GM19099 (cell line): Measurements from ENCODE around the gene UBE2R2.

ENCODE experiments used
- POLR2A ChIP-seq: IDR thresholded peaks from 3 replicates; pipeline ENCODE4 v1.6.1; 2011; ENCODE audit warnings: low read depth; ENCODE audit not compliant: insufficient read length; ENCODE audit errors: extremely low read depth

UBE2R2 gene, protein sequence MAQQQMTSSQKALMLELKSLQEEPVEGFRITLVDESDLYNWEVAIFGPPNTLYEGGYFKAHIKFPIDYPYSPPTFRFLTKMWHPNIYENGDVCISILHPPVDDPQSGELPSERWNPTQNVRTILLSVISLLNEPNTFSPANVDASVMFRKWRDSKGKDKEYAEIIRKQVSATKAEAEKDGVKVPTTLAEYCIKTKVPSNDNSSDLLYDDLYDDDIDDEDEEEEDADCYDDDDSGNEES

GRCh38 chr9:33816327-33817252 lies at the start of gene UBE2R2:
Gene UBE2R2, plus strand, starts transcription at chr9:33817160. Its CDS starts 598 bp downstream, at chr9:33817758.
- TF ChIP-seq POLR2A: peak; percentile 83

- TF ChIP-seq POLR2A: no peak
Observed at GRCh38 chr9:33776578-33776977, 40.4 kb upstream of the UBE2R2 start.

DNA sequence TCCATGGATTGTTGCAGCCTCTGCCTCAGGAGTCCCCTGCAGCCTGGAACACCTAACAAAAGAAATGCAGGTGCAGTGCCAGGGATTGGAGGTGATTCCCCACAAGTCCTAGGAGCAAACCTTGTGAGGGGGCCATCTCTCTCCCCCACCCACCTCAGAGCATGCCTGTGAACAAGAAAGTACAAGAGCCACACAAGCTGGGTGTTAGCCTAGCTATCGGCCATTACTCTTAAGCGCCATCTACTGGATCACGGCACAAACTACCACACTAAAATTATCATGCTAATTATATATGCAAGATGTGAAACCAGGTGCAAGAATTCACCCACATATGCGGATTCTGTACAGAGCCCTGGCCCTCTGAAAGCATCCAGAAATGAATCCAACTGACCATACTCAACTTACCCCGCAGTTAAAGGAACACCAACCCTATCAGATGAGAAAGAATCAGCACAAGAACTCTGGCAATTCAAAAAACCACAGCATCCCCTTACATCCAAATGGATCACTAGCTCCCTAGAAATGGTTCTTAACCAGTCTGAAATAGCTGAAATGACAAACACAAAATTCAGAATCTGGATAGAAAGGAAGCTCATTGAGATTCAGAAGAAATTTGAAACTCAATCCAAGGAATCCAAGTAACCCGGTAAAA lies 38.1 kb upstream of the UBE2R2 start:
- TF ChIP-seq POLR2A: no peak

DNA sequence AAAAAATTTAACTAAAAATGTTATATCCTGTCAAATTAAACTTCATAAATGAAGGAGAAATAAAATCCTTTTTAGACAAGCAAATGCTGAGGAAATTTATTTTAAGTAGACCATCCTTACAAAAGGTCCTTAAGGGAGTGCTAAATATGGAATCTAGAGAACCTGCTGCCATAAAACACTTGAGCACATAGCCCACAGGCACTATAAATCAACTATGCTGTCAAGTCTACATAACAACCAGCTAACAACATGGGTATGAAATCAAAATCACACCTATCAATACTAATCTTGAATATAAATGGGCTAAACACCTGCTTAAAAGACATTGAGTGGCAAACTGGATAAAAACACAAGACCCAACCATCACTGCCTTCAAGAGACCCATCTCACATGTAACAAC lies 36.7 kb upstream of the UBE2R2 start:
- TF ChIP-seq POLR2A: no peak

DNA sequence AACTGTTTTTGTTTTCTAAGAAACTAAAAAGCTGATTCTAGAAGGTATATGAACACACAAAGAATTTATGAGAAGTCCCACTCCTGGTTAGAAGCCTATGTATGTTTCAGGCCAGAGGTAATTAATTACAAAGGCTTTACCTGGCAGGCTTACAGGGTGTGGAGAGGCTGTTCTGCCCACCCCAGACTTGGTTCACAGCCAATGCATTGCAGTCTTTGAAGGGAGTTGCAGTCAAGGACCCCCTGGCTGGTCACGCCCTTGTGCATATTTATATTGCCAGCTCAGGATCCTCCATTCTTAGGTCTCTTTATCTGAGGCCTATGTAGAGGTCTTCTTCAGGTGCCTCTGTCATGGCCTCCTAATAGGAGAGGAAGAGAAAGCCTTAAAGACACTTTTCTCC lies 35.2 kb upstream of the UBE2R2 start:
- no peak for TF ChIP-seq POLR2A

- TF ChIP-seq POLR2A: no peak
Observed at GRCh38 chr9:33782395-33783152, 34.4 kb upstream of the UBE2R2 start.

DNA sequence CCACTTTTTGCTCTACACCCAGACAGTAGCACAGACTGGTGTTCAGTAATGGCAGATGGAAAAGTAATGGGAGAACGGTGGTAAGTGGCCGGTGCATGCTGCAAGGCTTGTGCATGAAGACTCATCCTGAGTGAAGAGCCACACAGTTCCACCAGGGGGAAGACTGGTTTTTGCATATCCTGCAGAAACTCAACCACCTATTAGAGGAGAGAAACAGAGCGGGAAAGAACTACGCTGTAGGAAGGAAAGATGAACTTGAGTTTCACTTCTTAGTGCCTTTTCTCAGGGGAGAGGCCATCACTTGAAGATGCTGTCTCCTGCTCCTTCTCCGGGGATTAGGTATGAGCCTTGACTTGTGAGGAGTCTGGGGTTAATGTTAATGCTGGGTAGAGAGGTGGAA lies 31.0 kb upstream of the UBE2R2 start:
- no peak for TF ChIP-seq POLR2A

GRCh38 chr9:33786681-33787080 lies 30.3 kb upstream of the UBE2R2 start:
- TF ChIP-seq POLR2A: no peak

DNA sequence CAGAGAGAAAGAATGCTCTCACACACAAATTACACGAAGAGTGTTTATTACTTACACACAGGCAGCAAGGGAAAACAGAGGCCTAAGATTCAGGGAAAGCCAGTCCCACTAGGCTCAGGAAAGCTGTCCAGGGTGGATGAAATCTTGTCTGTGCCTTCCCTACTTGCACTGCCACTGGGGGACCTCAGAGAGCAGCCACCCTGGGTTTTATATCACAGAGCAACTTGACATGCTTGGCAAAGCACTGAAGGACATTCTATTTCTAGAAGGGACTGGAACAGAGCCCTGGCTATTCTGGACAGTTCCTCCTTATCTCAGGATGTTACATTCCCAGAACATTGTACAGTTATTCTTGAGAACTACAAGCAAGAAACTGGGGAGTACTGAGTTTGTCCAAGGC lies 29.1 kb upstream of the UBE2R2 start:
- no peak for TF ChIP-seq POLR2A

DNA sequence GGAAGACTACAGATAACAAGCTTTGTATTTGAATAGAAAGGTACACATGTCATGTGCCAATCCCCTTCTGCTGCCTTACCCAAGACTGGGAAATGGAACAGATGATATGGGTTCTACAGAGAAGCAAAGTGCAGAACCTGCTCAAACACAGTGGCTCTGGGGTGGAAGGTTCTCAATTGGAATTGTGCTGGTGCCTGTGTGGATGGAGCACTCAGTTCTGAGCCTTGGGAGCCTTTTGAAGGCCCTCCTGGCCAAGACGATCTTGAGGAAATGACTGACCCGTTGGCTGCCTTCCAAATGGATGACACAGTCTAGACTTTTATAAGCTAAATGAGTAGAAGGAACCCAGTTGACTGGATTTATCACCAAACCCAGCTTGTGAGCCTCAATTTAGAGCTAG lies 25.8 kb upstream of the UBE2R2 start:
- TF ChIP-seq POLR2A: no peak

GRCh38 chr9:33794560-33794959 lies 22.4 kb upstream of the UBE2R2 start:
- no peak for TF ChIP-seq POLR2A

- no peak for TF ChIP-seq POLR2A
Observed at GRCh38 chr9:33795281-33795680, 21.7 kb upstream of the UBE2R2 start, which contains the start of gene PRSS3. Gene PRSS3, plus strand, starts transcription at chr9:33795561. Its CDS starts 13 bp downstream, at chr9:33795574.

- TF ChIP-seq POLR2A: no peak
Observed at GRCh38 chr9:33795819-33796218, 21.1 kb upstream of the UBE2R2 start.

DNA sequence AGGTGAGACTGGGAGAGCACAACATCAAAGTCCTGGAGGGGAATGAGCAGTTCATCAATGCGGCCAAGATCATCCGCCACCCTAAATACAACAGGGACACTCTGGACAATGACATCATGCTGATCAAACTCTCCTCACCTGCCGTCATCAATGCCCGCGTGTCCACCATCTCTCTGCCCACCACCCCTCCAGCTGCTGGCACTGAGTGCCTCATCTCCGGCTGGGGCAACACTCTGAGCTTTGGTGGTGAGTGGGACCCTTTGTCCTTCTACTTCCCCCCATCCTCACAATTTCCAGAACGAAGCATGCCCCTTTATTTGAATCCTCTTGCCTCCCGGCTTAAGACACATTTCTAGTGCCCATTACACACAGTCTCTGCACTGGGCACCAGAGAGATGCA lies 19.1 kb upstream of the UBE2R2 start:
- TF ChIP-seq POLR2A: no peak

- no peak for TF ChIP-seq POLR2A
Observed at GRCh38 chr9:33798545-33798944, 18.4 kb upstream of the UBE2R2 start.

- no peak for TF ChIP-seq POLR2A
Observed at GRCh38 chr9:33799928-33800704, 16.8 kb upstream of the UBE2R2 start.
